ENCODE measurements around the gene ZBTB20. TPM values are rescaled to one million over a fixed set of nuclear protein-coding genes. Genes with fewer than 3 reads are reported as not detected.
A peak's percentile ranks its signal among the peaks of the same experiment; 100 is the strongest.

The ZBTB20 gene
- total RNA-seq, 1 donor from 2014 or later = 21.4 TPM

DNA sequence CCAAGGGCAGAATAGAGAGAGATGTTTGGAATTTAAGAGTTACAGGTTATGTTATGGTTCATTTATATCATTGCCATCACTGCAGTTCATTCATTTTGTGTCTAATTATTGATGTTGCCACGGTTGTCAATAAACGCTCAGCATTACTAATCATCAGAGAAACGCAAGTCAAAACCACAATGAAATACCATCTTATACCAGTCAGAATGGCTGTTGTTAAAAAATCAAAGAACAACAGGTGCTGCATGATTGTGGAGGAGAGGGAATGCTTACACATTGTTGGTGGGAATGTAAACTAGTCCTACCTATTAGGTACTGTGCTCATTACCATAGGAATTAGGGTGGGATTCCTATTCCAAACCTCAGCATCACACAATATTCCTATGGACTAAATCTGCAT lies 502.7 kb downstream of the ZBTB20 start:
- Mint-ChIP-seq H3K9me3 (ENCODE audit: unreplicated experiment) (no peaks in the 10 kb centered on the region), H3K36me3 (ENCODE audit: low read depth, unreplicated experiment) (no peaks in the 10 kb centered on the region)
- no peak for FAIRE-seq

DNA sequence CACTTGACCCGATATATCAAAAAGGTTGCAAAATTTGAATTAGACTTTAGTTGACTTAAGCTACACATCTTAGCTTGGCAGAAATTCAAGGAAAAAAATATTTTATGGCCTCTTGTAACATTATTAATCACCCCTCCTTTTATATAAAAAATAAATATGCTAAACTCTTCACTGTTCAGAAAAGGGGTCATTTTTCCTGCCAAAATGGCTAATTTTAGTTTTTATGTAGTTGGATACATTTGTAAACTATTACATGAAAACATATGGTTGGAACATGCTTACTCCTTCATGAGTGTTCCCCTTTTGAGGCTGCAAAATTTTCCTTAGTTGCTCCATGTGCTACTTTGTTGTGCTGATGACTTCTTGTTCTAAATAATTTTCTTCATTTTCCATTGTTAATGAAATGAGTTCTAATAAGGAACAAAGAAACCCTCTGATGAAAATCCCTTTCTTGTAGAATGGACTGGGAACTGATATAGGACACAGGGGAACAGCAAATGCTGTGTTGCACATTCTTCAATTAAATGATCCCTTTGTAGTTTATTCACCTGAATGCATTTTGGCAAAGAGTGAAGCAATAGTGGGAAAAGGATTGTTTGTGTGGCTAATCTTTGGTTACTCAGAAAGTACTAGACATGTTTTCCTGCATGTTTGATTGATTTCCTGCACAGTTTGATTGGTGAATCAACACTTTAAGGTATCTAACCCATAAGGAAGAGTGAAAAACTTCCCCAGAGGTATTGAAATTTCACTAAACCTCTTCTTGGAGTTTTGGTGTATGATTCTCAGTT lies 503.9 kb downstream of the ZBTB20 start:
- Mint-ChIP-seq H3K27ac (ENCODE audit: unreplicated experiment) (peak overlapping the region; percentile 8), H3K27me3 (ENCODE audit: low read depth, unreplicated experiment) (no peaks in the 10 kb centered on the region), H3K4me1 (ENCODE audit: low read depth, unreplicated experiment) (peaks cover 27% of the 10 kb centered on the region), H3K9me3 (ENCODE audit: unreplicated experiment) (no peaks in the 10 kb centered on the region), H3K4me3 (ENCODE audit: unreplicated experiment) (no peak overlapping the region), H3K36me3 (ENCODE audit: low read depth, unreplicated experiment) (no peaks in the 10 kb centered on the region)
- H3K4me1 ChIP-seq (ENCODE audit: insufficient read depth, low read length) = peaks cover 11% of the 10 kb centered on the region
- no peaks in the 10 kb centered on the region for H4K20me1 ChIP-seq (ENCODE audit: insufficient read depth, low read length)
- H2AFZ ChIP-seq (ENCODE audit: low read depth, low read length) = no peak overlapping the region
- H3K9ac ChIP-seq (ENCODE audit: low read length) = no peak overlapping the region
- no peaks in the 10 kb centered on the region for H3K36me3 ChIP-seq (ENCODE audit: insufficient read depth, low read length)
- H3K4me2 ChIP-seq (ENCODE audit: low read length) = no peak overlapping the region
- DNase-seq (ENCODE audit: low read depth) = no peak
- no peaks in the 10 kb centered on the region for H3K9me3 ChIP-seq (ENCODE audit: insufficient read depth, low read depth, low read length)
- no peaks in the 10 kb centered on the region for H3K79me2 ChIP-seq (ENCODE audit: insufficient read depth, low read length)
- no peak for FAIRE-seq
- no peak for TF ChIP-seq EZH2 (IDR thresholded peaks at IDR 0.05; ENCODE audit: insufficient read depth, low read length)
- TF ChIP-seq, protein P1, sequence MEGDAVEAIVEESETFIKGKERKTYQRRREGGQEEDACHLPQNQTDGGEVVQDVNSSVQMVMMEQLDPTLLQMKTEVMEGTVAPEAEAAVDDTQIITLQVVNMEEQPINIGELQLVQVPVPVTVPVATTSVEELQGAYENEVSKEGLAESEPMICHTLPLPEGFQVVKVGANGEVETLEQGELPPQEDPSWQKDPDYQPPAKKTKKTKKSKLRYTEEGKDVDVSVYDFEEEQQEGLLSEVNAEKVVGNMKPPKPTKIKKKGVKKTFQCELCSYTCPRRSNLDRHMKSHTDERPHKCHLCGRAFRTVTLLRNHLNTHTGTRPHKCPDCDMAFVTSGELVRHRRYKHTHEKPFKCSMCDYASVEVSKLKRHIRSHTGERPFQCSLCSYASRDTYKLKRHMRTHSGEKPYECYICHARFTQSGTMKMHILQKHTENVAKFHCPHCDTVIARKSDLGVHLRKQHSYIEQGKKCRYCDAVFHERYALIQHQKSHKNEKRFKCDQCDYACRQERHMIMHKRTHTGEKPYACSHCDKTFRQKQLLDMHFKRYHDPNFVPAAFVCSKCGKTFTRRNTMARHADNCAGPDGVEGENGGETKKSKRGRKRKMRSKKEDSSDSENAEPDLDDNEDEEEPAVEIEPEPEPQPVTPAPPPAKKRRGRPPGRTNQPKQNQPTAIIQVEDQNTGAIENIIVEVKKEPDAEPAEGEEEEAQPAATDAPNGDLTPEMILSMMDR (IDR thresholded peaks at IDR 0.05; ENCODE audit: insufficient read depth, low read depth, low read length) = no peak
- H3K27me3 ChIP-seq (ENCODE audit: insufficient read depth, low read length) = no peaks in the 10 kb centered on the region
- no peak overlapping the region for H3K4me3 ChIP-seq (ENCODE audit: insufficient read depth, low read depth, low read length)
- no peak overlapping the region for H3K27ac ChIP-seq (ENCODE audit: low read depth, low read length)

More for the DNA sequence above, 502.7 kb downstream of the ZBTB20 start:
- H3K4me3 ChIP-seq (ENCODE audit: insufficient read depth, low read depth, low read length) = no peak overlapping the region
- TF ChIP-seq EZH2 (IDR thresholded peaks at IDR 0.05; ENCODE audit: insufficient read depth, low read length) = no peak
- TF ChIP-seq, protein P1 (IDR thresholded peaks at IDR 0.05; ENCODE audit: insufficient read depth, low read depth, low read length) = no peak
- peaks cover 20% of the 10 kb centered on the region for H3K4me1 ChIP-seq (ENCODE audit: insufficient read depth, low read length)
- H3K27ac ChIP-seq (ENCODE audit: low read depth, low read length) = no peak overlapping the region
- no peak overlapping the region for H3K4me2 ChIP-seq (ENCODE audit: low read length)
- H3K27ac Mint-ChIP-seq (ENCODE audit: unreplicated experiment) = no peak overlapping the region
- H3K4me1 Mint-ChIP-seq (ENCODE audit: low read depth, unreplicated experiment) = peaks cover 34% of the 10 kb centered on the region
- H3K36me3 ChIP-seq (ENCODE audit: insufficient read depth, low read length) = no peaks in the 10 kb centered on the region
- H3K27me3 Mint-ChIP-seq (ENCODE audit: low read depth, unreplicated experiment) = no peaks in the 10 kb centered on the region
- H3K27me3 ChIP-seq (ENCODE audit: insufficient read depth, low read length) = no peaks in the 10 kb centered on the region
- H3K79me2 ChIP-seq (ENCODE audit: insufficient read depth, low read length) = no peaks in the 10 kb centered on the region
- H4K20me1 ChIP-seq (ENCODE audit: insufficient read depth, low read length) = no peaks in the 10 kb centered on the region
- DNase-seq (ENCODE audit: low read depth) = no peak
- H3K9ac ChIP-seq (ENCODE audit: low read length) = no peak overlapping the region
- no peak overlapping the region for H3K4me3 Mint-ChIP-seq (ENCODE audit: unreplicated experiment)
- no peaks in the 10 kb centered on the region for H3K9me3 ChIP-seq (ENCODE audit: insufficient read depth, low read depth, low read length)
- no peak overlapping the region for H2AFZ ChIP-seq (ENCODE audit: low read depth, low read length)

DNA sequence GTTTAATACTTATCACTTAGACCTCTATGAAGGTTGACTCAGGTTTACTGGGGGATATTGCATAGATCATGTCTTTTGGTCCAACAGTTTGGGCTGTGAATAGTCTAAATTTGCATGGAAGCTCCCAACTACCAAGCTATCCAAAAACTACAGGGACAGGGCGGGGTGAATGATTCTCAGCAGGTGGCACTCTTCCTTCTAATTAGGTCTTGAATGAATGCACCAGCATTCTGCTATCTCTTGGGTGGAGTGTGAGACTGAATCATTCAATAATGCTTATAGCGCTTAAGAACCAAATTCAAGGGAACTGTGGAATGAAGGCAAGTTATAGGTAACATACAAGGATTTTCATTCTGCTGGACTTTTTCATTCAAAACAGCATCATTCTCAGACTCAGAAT lies 507.0 kb downstream of the ZBTB20 start:
- no peak overlapping the region for H3K4me2 ChIP-seq (ENCODE audit: low read length)

More for the DNA sequence above, 507.0 kb downstream of the ZBTB20 start:
- no peak for FAIRE-seq
- H3K4me3 ChIP-seq (ENCODE audit: insufficient read depth, low read depth, low read length) = no peak overlapping the region
- Mint-ChIP-seq H3K4me3 (ENCODE audit: unreplicated experiment) (no peak overlapping the region), H3K4me1 (ENCODE audit: low read depth, unreplicated experiment) (peaks cover 12% of the 10 kb centered on the region), H3K9me3 (ENCODE audit: unreplicated experiment) (peaks cover 5% of the 10 kb centered on the region), H3K36me3 (ENCODE audit: low read depth, unreplicated experiment) (peaks cover 4% of the 10 kb centered on the region), H3K27me3 (ENCODE audit: low read depth, unreplicated experiment) (no peaks in the 10 kb centered on the region), H3K27ac (ENCODE audit: unreplicated experiment) (no peak overlapping the region)
- TF ChIP-seq EZH2 (IDR thresholded peaks at IDR 0.05; ENCODE audit: insufficient read depth, low read length) = no peak
- TF ChIP-seq, protein P1 (IDR thresholded peaks at IDR 0.05; ENCODE audit: insufficient read depth, low read depth, low read length) = no peak
- H3K36me3 ChIP-seq (ENCODE audit: insufficient read depth, low read length) = no peaks in the 10 kb centered on the region
- H3K79me2 ChIP-seq (ENCODE audit: insufficient read depth, low read length) = no peaks in the 10 kb centered on the region
- H4K20me1 ChIP-seq (ENCODE audit: insufficient read depth, low read length) = no peaks in the 10 kb centered on the region
- H2AFZ ChIP-seq (ENCODE audit: low read depth, low read length) = no peak overlapping the region
- DNase-seq (ENCODE audit: low read depth) = no peak
- H3K9me3 ChIP-seq (ENCODE audit: insufficient read depth, low read depth, low read length) = no peaks in the 10 kb centered on the region
- H3K27me3 ChIP-seq (ENCODE audit: insufficient read depth, low read length) = no peaks in the 10 kb centered on the region
- no peak overlapping the region for H3K9ac ChIP-seq (ENCODE audit: low read length)
- no peak overlapping the region for H3K27ac ChIP-seq (ENCODE audit: low read depth, low read length)
- peaks cover 1% of the 10 kb centered on the region for H3K4me1 ChIP-seq (ENCODE audit: insufficient read depth, low read length)
